ENCODE results near the gene IL9R. TPM values are rescaled to one million over a fixed set of nuclear protein-coding genes. Genes with fewer than 3 reads are reported as not detected.
"Not testable (repeated sequence)": the region's sequence is repeated elsewhere in the genome, so short reads cannot be mapped to it uniquely, and the experiment has no call there.

IL9R gene
- total and polyA plus RNA-seq, 4 donors: 0.30 TPM; not detected in 3

DNA sequence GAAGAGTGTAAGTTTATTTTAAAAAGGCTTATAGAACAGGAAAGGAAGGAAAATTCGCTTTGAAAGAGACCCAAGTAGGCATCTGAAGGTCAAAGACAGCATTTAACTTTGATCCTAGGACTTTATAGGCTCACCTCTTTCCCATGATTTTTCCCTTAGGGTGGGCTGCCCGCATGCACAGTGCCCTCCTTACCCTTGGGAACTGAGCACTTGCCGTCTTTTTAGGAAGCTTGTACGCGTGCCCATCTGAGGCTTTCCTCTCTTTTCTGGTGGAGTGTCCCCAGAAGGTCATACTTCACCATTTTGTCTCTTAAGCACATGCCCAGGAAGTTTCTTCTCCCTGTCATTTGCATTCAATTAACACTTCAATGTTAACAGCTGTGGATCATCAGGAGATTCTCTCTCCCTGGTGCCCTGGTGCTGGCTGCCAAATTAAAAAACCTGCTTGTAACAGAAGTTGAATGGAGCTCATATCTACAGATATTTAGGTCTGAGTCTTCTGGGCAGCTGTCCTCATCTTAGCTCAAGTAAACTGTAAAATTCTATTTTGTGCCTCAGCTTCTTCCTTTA, 38.4 kb upstream of the IL9R start:
- H3K27me3 ChIP-seq (ENCODE audit: control insufficient read depth in 1 of 2, insufficient read depth in 2 of 2, low read length in 1 of 2): no peaks in the 10 kb centered on the region
- no peak for DNase-seq
- no peak overlapping the region for H3K4me3 ChIP-seq (ENCODE audit: low read length in 2 of 2)
- no peak overlapping the region for H3K27ac ChIP-seq (ENCODE audit: low read depth in 1 of 2, low read length in 2 of 2)
- WGBS, 2 donors: 67 to 70% methylated on average over 5 of the region's 5 CpGs
- no peak for ATAC-seq (ENCODE audit: low FRiP score)
- H3K36me3 ChIP-seq (ENCODE audit: control insufficient read depth in 1 of 2, insufficient read depth in 2 of 2, low read length in 1 of 2): no peaks in the 10 kb centered on the region
- H3K4me1 ChIP-seq (ENCODE audit: control insufficient read depth in 1 of 2, insufficient read depth in 2 of 2, low read length in 2 of 2): no peaks in the 10 kb centered on the region
- intact Hi-C loops (cut with DNase I): no loop called here
- H3K9me3 ChIP-seq (ENCODE audit: control insufficient read depth, low read length): peaks cover 3% of the 10 kb centered on the region

DNA sequence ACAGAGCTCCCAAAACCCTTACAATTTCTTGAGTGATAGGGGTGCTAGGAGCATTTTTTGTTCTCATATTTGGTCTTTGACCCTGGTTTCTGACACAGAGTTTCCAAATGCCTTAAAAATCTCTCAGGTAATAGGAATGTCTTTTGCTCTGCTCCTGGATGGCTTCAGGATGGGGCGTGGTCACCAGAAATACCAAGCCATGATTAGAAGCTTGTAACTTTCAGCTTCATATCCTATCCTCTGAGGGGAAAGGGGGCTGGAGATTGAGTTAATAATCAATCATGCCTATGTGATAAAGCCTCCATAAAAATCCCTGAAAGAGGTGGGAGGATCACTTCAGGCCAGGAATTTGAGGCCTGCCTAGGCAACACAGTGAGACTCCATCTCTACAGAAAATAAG, 34.6 kb upstream of the IL9R start:
- Histone ChIP-seq H3K4me3 (ENCODE audit: low read length in 2 of 2) (no peak overlapping the region), H3K27ac (ENCODE audit: low read depth in 1 of 2, low read length in 2 of 2) (no peak overlapping the region), H3K4me1 (ENCODE audit: control insufficient read depth in 1 of 2, insufficient read depth in 2 of 2, low read length in 2 of 2) (no peaks in the 10 kb centered on the region), H3K9me3 (ENCODE audit: control insufficient read depth, low read length) (peaks cover 3% of the 10 kb centered on the region), H3K27me3 (ENCODE audit: control insufficient read depth in 1 of 2, insufficient read depth in 2 of 2, low read length in 1 of 2) (no peaks in the 10 kb centered on the region), H3K36me3 (ENCODE audit: control insufficient read depth in 1 of 2, insufficient read depth in 2 of 2, low read length in 1 of 2) (no peaks in the 10 kb centered on the region)
- no peak for DNase-seq
- ATAC-seq (ENCODE audit: low FRiP score): no peak
- intact Hi-C loops (cut with DNase I): no loop called here
- 32 to 34% methylated on average over 1 of the region's 1 CpG for WGBS, 2 donors

DNA sequence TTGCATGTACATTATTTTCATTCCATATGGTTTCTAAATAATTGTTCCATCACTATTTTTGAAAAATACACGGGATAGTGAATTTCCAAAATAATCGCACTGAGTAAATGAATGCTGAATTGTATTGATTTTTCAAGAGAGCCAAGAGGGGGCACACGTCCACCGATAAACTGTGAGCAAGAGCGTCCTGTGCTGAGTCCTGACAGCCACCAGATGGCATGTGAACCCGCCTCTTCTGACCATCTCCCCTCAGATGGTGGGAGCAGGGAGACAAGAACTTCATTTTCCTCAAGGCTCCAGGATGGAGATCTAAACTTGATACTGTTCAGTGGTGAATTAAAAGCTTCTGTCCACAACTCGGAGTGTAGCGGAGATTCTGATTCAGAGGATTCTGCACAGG, 30.6 kb upstream of the IL9R start:
- Histone ChIP-seq H3K4me3 (ENCODE audit: low read length in 2 of 2) (no peak overlapping the region), H3K27me3 (ENCODE audit: control insufficient read depth in 1 of 2, insufficient read depth in 2 of 2, low read length in 1 of 2) (no peaks in the 10 kb centered on the region), H3K27ac (ENCODE audit: low read depth in 1 of 2, low read length in 2 of 2) (no peak overlapping the region), H3K9me3 (ENCODE audit: control insufficient read depth, low read length) (peaks cover 6% of the 10 kb centered on the region), H3K36me3 (ENCODE audit: control insufficient read depth in 1 of 2, insufficient read depth in 2 of 2, low read length in 1 of 2) (no peaks in the 10 kb centered on the region), H3K4me1 (ENCODE audit: control insufficient read depth in 1 of 2, insufficient read depth in 2 of 2, low read length in 2 of 2) (no peaks in the 10 kb centered on the region)
- 47% methylated on average over 8 of the region's 8 CpGs for WGBS, 2 donors
- ATAC-seq (ENCODE audit: low FRiP score) (no peak), DNase-seq (no peak)
- intact Hi-C loops (cut with DNase I): no loop called here

DNA sequence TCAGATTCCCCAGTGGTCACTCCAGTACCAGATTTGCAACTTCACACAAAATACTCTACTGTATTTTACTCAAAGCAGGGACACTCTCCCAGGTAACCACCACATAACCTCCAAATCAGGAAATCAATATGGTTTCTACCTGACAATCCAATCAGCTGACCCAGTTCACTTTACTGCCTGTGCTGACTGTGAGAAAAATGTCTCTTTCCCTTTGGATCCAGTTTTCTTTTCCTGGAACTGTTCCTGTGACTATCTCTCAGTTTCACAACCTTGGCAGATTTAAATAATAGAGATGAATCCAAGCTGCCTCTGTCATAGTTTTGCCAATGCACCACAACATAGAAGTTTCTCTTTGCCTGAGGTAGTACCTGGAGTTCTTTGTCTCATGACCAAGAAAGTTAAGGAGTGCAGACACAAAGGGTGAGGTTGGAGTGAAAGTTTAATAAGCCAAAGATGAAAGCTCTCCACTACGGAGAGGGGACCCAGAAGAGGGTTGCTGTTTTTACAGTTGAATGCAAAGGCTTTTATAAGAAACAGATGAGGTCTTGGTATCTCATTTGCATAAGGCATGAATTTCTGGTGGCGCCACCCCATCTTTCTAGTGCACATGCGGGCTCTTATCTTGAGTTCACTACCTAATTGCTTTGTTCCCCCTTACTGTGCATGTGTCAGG, 29.7 kb upstream of the IL9R start:
- no peaks in the 10 kb centered on the region for H3K27me3 ChIP-seq (ENCODE audit: control insufficient read depth in 1 of 2, insufficient read depth in 2 of 2, low read length in 1 of 2)
- DNase-seq: no peak
- H3K27ac ChIP-seq (ENCODE audit: low read depth in 1 of 2, low read length in 2 of 2): no peak overlapping the region
- intact Hi-C loops (cut with DNase I): no loop called here
- ATAC-seq (ENCODE audit: low FRiP score): no peak
- no peaks in the 10 kb centered on the region for H3K36me3 ChIP-seq (ENCODE audit: control insufficient read depth in 1 of 2, insufficient read depth in 2 of 2, low read length in 1 of 2)
- no peaks in the 10 kb centered on the region for H3K4me1 ChIP-seq (ENCODE audit: control insufficient read depth in 1 of 2, insufficient read depth in 2 of 2, low read length in 2 of 2)
- 68 to 73% methylated on average over 3 of the region's 3 CpGs for WGBS, 2 donors
- H3K4me3 ChIP-seq (ENCODE audit: low read length in 2 of 2): no peak overlapping the region
- H3K9me3 ChIP-seq (ENCODE audit: control insufficient read depth, low read length): peaks cover 6% of the 10 kb centered on the region

DNA sequence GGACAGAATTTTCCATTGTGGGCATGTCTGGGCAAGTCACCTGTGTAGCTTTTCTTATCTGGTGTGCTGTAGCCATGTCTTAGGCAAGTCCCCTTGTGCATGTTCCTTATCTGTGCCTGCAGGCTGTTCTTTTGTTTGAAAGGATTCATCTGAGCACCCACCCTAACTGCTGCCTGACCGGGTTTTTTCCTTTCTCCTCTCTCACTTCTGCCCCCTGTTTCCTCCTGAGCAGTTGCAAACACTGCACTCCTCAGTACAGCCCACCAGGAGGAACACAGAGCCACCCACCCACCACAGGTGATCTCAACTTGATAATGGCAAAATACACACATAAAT, 29.2 kb upstream of the IL9R start:
- H3K27ac ChIP-seq (ENCODE audit: low read depth in 1 of 2, low read length in 2 of 2): no peak overlapping the region
- peaks cover 4% of the 10 kb centered on the region for H3K9me3 ChIP-seq (ENCODE audit: control insufficient read depth, low read length)
- no peaks in the 10 kb centered on the region for H3K27me3 ChIP-seq (ENCODE audit: control insufficient read depth in 1 of 2, insufficient read depth in 2 of 2, low read length in 1 of 2)
- ATAC-seq (ENCODE audit: low FRiP score) (no peak), DNase-seq (no peak)
- no peak overlapping the region for H3K4me3 ChIP-seq (ENCODE audit: low read length in 2 of 2)
- 32 to 50% methylated on average over 1 of the region's 1 CpG for WGBS, 2 donors
- intact Hi-C loops (cut with DNase I): no loop called here
- no peaks in the 10 kb centered on the region for H3K36me3 ChIP-seq (ENCODE audit: control insufficient read depth in 1 of 2, insufficient read depth in 2 of 2, low read length in 1 of 2)
- H3K4me1 ChIP-seq (ENCODE audit: control insufficient read depth in 1 of 2, insufficient read depth in 2 of 2, low read length in 2 of 2): no peaks in the 10 kb centered on the region

DNA sequence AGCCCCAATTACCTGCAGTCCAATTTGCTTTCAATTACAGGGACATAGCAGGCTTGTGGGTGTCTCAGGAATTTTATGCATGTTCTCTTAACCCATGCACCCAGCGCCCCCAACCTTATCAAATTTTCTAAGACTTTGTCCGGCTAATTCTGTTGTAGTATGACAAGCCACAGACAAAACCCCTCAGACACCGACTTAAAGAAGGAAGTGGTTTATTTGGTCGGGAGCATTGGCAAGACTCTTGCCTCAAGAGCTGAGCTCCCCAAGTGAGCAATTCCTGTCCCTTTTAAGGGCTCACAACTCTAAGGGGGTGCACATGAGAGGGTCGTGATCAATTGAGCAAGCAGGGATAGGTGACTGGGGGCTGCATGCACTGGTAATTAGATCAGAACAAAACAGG, 28.7 kb upstream of the IL9R start:
- H3K36me3 ChIP-seq (ENCODE audit: control insufficient read depth in 1 of 2, insufficient read depth in 2 of 2, low read length in 1 of 2): no peaks in the 10 kb centered on the region
- H3K27ac ChIP-seq (ENCODE audit: low read depth in 1 of 2, low read length in 2 of 2): no peak overlapping the region
- no peak for ATAC-seq (ENCODE audit: low FRiP score)
- H3K4me1 ChIP-seq (ENCODE audit: control insufficient read depth in 1 of 2, insufficient read depth in 2 of 2, low read length in 2 of 2): no peaks in the 10 kb centered on the region
- peaks cover 3% of the 10 kb centered on the region for H3K9me3 ChIP-seq (ENCODE audit: control insufficient read depth, low read length)
- DNase-seq: no peak
- WGBS, 2 donors: 38 to 40% methylated on average over 5 of the region's 5 CpGs
- no peaks in the 10 kb centered on the region for H3K27me3 ChIP-seq (ENCODE audit: control insufficient read depth in 1 of 2, insufficient read depth in 2 of 2, low read length in 1 of 2)
- intact Hi-C loops (cut with DNase I): no loop called here
- H3K4me3 ChIP-seq (ENCODE audit: low read length in 2 of 2): no peak overlapping the region

DNA sequence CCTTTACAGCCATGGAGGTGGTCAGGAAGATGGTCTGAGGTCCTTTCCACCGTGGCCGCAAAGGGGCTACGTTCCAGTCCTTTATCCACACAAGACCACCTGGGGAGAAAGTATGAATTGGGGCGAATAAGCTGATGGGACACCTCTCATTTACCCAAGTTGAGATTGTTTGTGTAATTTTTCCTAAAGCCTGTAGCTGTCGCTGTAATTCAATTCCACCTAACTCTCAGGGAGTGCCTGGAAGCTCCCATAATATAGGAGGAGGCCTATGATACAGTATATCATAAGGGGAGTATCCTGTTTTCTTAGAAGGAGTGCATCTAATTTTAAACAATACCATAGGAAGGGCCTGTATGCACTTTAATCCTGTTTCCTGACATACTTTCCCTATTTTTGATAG, 25.8 kb upstream of the IL9R start:
- H3K9me3 ChIP-seq (ENCODE audit: control insufficient read depth, low read length); intact Hi-C loops (cut with DNase I); ATAC-seq (ENCODE audit: low FRiP score); H3K27ac ChIP-seq (ENCODE audit: low read depth in 1 of 2, low read length in 2 of 2); H3K36me3 ChIP-seq (ENCODE audit: control insufficient read depth in 1 of 2, insufficient read depth in 2 of 2, low read length in 1 of 2); H3K4me3 ChIP-seq (ENCODE audit: low read length in 2 of 2); H3K4me1 ChIP-seq (ENCODE audit: control insufficient read depth in 1 of 2, insufficient read depth in 2 of 2, low read length in 2 of 2); H3K27me3 ChIP-seq (ENCODE audit: control insufficient read depth in 1 of 2, insufficient read depth in 2 of 2, low read length in 1 of 2); DNase-seq: not testable (repeated sequence)
- 59 to 64% methylated on average over 5 of the region's 5 CpGs for WGBS, 2 donors

DNA sequence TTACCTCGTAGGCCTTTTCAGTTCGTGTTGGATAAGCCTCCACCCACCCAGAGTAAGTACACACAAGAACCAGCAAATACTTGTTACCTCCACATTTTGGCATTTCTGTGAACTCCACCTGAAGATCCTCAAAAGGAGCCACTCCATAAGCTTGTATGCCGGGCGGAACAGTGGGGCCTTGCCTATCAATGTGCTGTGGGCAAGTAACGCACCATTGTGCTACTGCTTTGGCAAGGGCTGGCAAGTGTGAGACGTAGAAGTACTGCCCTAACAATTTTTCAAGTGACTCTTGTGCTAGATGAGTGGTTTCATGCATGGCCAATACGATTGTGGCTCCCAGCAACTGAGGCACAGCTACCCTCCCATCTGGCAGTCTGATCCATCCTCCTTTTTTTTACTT, 25.3 kb upstream of the IL9R start:
- WGBS, 2 donors: 69 to 71% methylated on average over 6 to 7 of the region's 7 CpGs
- DNase-seq; H3K9me3 ChIP-seq (ENCODE audit: control insufficient read depth, low read length); H3K27me3 ChIP-seq (ENCODE audit: control insufficient read depth in 1 of 2, insufficient read depth in 2 of 2, low read length in 1 of 2); H3K36me3 ChIP-seq (ENCODE audit: control insufficient read depth in 1 of 2, insufficient read depth in 2 of 2, low read length in 1 of 2); ATAC-seq (ENCODE audit: low FRiP score); intact Hi-C loops (cut with DNase I); H3K27ac ChIP-seq (ENCODE audit: low read depth in 1 of 2, low read length in 2 of 2); H3K4me3 ChIP-seq (ENCODE audit: low read length in 2 of 2); H3K4me1 ChIP-seq (ENCODE audit: control insufficient read depth in 1 of 2, insufficient read depth in 2 of 2, low read length in 2 of 2): not testable (repeated sequence)

DNA sequence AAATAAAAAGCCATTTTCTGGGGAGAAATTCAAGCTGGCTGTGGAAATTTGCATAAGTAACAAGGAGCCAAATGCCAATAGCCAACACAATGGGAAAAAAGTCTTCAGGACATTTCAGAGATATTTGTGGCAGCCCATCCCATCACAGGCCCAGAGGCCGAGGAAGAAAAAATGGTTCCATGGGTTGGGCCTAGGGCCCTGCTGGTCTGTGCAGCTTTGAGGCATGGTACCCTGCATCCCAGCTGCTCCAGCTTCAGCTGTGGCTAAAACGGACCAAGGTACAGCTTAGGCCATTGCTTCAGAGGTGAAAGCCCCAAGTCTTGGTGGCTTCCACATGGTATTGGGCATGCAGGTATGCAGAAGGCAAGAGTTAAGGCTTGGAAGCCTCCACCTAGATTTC, 14.2 kb upstream of the IL9R start:
- H3K27ac ChIP-seq (ENCODE audit: low read depth in 1 of 2, low read length in 2 of 2): no peak overlapping the region
- H3K36me3 ChIP-seq (ENCODE audit: control insufficient read depth in 1 of 2, insufficient read depth in 2 of 2, low read length in 1 of 2): no peaks in the 10 kb centered on the region
- ATAC-seq (ENCODE audit: low FRiP score): no peak

More for the DNA sequence above, 14.2 kb upstream of the IL9R start:
- H3K4me3 ChIP-seq (ENCODE audit: low read length in 2 of 2): no peak overlapping the region
- DNase-seq: no peak
- H3K9me3 ChIP-seq (ENCODE audit: control insufficient read depth, low read length): peaks cover 3% of the 10 kb centered on the region
- no peaks in the 10 kb centered on the region for H3K4me1 ChIP-seq (ENCODE audit: control insufficient read depth in 1 of 2, insufficient read depth in 2 of 2, low read length in 2 of 2)
- 64 to 77% methylated on average over 2 of the region's 2 CpGs for WGBS, 2 donors
- H3K27me3 ChIP-seq (ENCODE audit: control insufficient read depth in 1 of 2, insufficient read depth in 2 of 2, low read length in 1 of 2): no peaks in the 10 kb centered on the region
- intact Hi-C loops (cut with DNase I): no loop called here
